CD4-positive, alpha-beta T cell treated with Interleukin-10 for 1 hour (primary cell): Measurements from ENCODE around the gene CLEC20A.

Experiments
- DNase-seq: peaks from one replicate; pipeline ENCODE4 v3.0.0-alpha.2; 2020

Gene CLEC20A

GRCh38 chr1:178465011-178465410, 31.8 kb downstream of the CLEC20A start:
- no peak for DNase-seq

GRCh38 chr1:178464566-178464965, 32.2 kb downstream of the CLEC20A start:
- no peak for DNase-seq

- DNase-seq = no peak
Measured at GRCh38 chr1:178464141-178464540, 32.6 kb downstream of the CLEC20A start.

GRCh38 chr1:178461701-178462100, 35.1 kb downstream of the CLEC20A start:
- DNase-seq = no peak

- DNase-seq = no peak
Measured at GRCh38 chr1:178461104-178461503, 35.7 kb downstream of the CLEC20A start.

GRCh38 chr1:178458203-178458602, 38.6 kb downstream of the CLEC20A start:
- no peak for DNase-seq

GRCh38 chr1:178457651-178458050, 39.1 kb downstream of the CLEC20A start:
- DNase-seq = no peak

GRCh38 chr1:178456472-178456871, 40.3 kb downstream of the CLEC20A start:
- no peak for DNase-seq

GRCh38 chr1:178452013-178452412, 44.8 kb downstream of the CLEC20A start:
- no peak for DNase-seq

- DNase-seq = no peak
Measured at GRCh38 chr1:178451529-178451928, 45.2 kb downstream of the CLEC20A start.

GRCh38 chr1:178450871-178451270, 45.9 kb downstream of the CLEC20A start:
- no peak for DNase-seq

GRCh38 chr1:178442925-178443324, 53.8 kb downstream of the CLEC20A start:
- no peak for DNase-seq

GRCh38 chr1:178438432-178438831, 58.3 kb downstream of the CLEC20A start:
- DNase-seq = no peak

- DNase-seq = no peak
Measured at GRCh38 chr1:178436899-178437298, 59.9 kb downstream of the CLEC20A start.

- DNase-seq = no peak
Measured at GRCh38 chr1:178434899-178435435, 61.8 kb downstream of the CLEC20A start.

- DNase-seq = no peak
Measured at GRCh38 chr1:178434360-178434759, 62.4 kb downstream of the CLEC20A start.
